HepG2 (cell line): Measurements from ENCODE around the gene BEST2. TPM values are rescaled to one million over a fixed set of nuclear protein-coding genes. Genes with fewer than 3 reads are reported as not detected.

Experiments used
- ATF2 ChIP-seq: sonication (generic); formaldehyde crosslinking; IDR thresholded peaks from 2 replicates; pipeline ENCODE4 v1.4.0; 2020; ENCODE audit warnings: missing genetic modification reagents
- BCL6 ChIP-seq: IDR thresholded peaks from 2 replicates; pipeline ENCODE4 v1.6.1; 2016; ENCODE audit warnings: missing genetic modification reagents, missing compliant biosample characterization
- CHCHD3 ChIP-seq: sonication (generic); formaldehyde crosslinking; IDR thresholded peaks from 2 replicates; pipeline ENCODE4 v1.8.0; 2022; ENCODE audit warnings: mild to moderate bottlenecking, missing genetic modification reagents, moderate library complexity
- CREM ChIP-seq, 2 experiments: sonication (generic) in 1 of 2; formaldehyde crosslinking in 1 of 2; IDR thresholded peaks; 2 replicates each; pipeline versions ENCODE4 v1.4.0 to v1.6.1; 2016 to 2020; ENCODE audit warnings: antibody characterized with exemption in 1 of 2, mild to moderate bottlenecking in 1 of 2, missing genetic modification reagents in 1 of 2
- HBP1 ChIP-seq: IDR thresholded peaks from 2 replicates; pipeline ENCODE4 v1.6.1; 2016; ENCODE audit warnings: low read depth, control low read depth
- IKZF5 ChIP-seq: IDR thresholded peaks from 2 replicates; pipeline ENCODE4 v1.6.1; 2018; ENCODE audit warnings: missing genetic modification reagents, mild to moderate bottlenecking, missing compliant biosample characterization
- LBX2 ChIP-seq: sonication (generic); formaldehyde crosslinking; IDR thresholded peaks from 2 replicates; pipeline ENCODE4 v1.5.0; 2020; ENCODE audit warnings: missing genetic modification reagents, mild to moderate bottlenecking, borderline replicate concordance
- MLLT10 ChIP-seq: sonication (generic); formaldehyde crosslinking; IDR thresholded peaks from 2 replicates; pipeline ENCODE4 v1.4.0; 2020; ENCODE audit warnings: missing genetic modification reagents
- POLR2AphosphoS5 ChIP-seq: IDR thresholded peaks from 2 replicates; pipeline ENCODE4 v1.6.1; 2012; ENCODE audit warnings: low read depth, low read length
- SOX6 ChIP-seq, 2 experiments: fragments of 450-650 bp in 1 of 2; sonication (generic) in 1 of 2; formaldehyde crosslinking in 1 of 2; IDR thresholded peaks; 2 replicates each; pipeline versions ENCODE4 v1.4.0 to v1.6.1; 2017 to 2020; ENCODE audit warnings: antibody characterized with exemption in 1 of 2, mild to moderate bottlenecking in 1 of 2, missing genetic modification reagents in 1 of 2
- SPEN ChIP-seq: sonication (generic); formaldehyde crosslinking; IDR thresholded peaks from 2 replicates; pipeline ENCODE4 v1.5.1; 2020; ENCODE audit warnings: low read depth, mild to moderate bottlenecking, missing genetic modification reagents
- TEAD3 ChIP-seq: optimal IDR thresholded peaks from 2 replicates; pipeline ENCODE3; 2016; ENCODE audit warnings: borderline replicate concordance
- U2AF1 ChIP-seq: fragments of 200-400 bp; formaldehyde crosslinking; optimal IDR thresholded peaks from 2 replicates; pipeline ENCODE3; 2017; ENCODE audit warnings: mild to moderate bottlenecking, low read depth, low read length
- ZBTB10 ChIP-seq: sonication (generic); formaldehyde crosslinking; IDR thresholded peaks from 2 replicates; pipeline ENCODE4 v1.4.0; 2020; ENCODE audit warnings: missing genetic modification reagents, borderline replicate concordance
- ZNF17 ChIP-seq: sonication (generic); formaldehyde crosslinking; IDR thresholded peaks from 2 replicates; pipeline ENCODE4 v1.5.0; 2020; ENCODE audit warnings: mild to moderate bottlenecking, missing genetic modification reagents
- ZNF225 ChIP-seq: sonication (generic); formaldehyde crosslinking; IDR thresholded peaks from 2 replicates; pipeline ENCODE4 v1.4.0; 2020; ENCODE audit warnings: mild to moderate bottlenecking, missing genetic modification reagents
- ZNF670 ChIP-seq: sonication (generic); formaldehyde crosslinking; IDR thresholded peaks from 2 replicates; pipeline ENCODE4 v1.8.0; 2022; ENCODE audit warnings: mild to moderate bottlenecking, missing genetic modification reagents, borderline replicate concordance
- ZNF768 ChIP-seq: sonication (generic); formaldehyde crosslinking; IDR thresholded peaks from 2 replicates; pipeline ENCODE4 v1.4.0; 2020; ENCODE audit warnings: missing genetic modification reagents
- ZSCAN25 ChIP-seq: sonication (generic); formaldehyde crosslinking; IDR thresholded peaks from 2 replicates; pipeline ENCODE4 v1.8.0; 2022; ENCODE audit warnings: mild to moderate bottlenecking, missing genetic modification reagents
- ZUFSP ChIP-seq: sonication (generic); formaldehyde crosslinking; IDR thresholded peaks from 2 replicates; pipeline ENCODE4 v1.9.0; 2021; ENCODE audit warnings: missing genetic modification reagents, mild to moderate bottlenecking, borderline replicate concordance
- polyA plus RNA-seq, 8 experiments: library from polyadenylated mRNA; depleted of rRNA in 3 of 8; stranded (reverse) in 7 of 8; unstranded in 1 of 8; fragments of >200 nt; fragmentation: Illumina TruSeq in 4 of 8; extraction: Trizol in 4 of 8; gene quantifications; 2 replicates each; pipeline versions ENCODE4 v1.2.1 to v1.2.3, GENCODE V29; 2011 to 2016; ENCODE audit warnings: low read depth in 4 of 8, missing spikeins in 1 of 8, mixed read lengths in 1 of 8; ENCODE audit not compliant: insufficient read depth in 1 of 8
- total RNA-seq, 5 experiments: library from RNA; depleted of rRNA; stranded (reverse); fragments of >200 nt; fragmentation: Illumina TruSeq; extraction: Trizol; gene quantifications; 2 replicates each; pipeline ENCODE4 v1.2.3, GENCODE V29; 2016; ENCODE audit warnings: low read depth in 1 of 5

The BEST2 gene
- total and polyA plus RNA-seq, 2 of the 13 experiments (the other 11 are each of a cell fraction or from before 2014, with no cell fraction given) = not detected

- TF ChIP-seq ZBTB10 (CRISPR knock-in tag) (no peak), CHCHD3 (CRISPR knock-in tag) (no peak), ZNF17 (CRISPR knock-in tag) (no peak), POLR2AphosphoS5 (peak; percentile 72), SOX6 (IDR thresholded peaks at IDR 0.05) (no peak), SOX6 (CRISPR knock-in tag; IDR thresholded peaks at IDR 0.05) (no peak), ATF2 (CRISPR knock-in tag) (no peak), ZNF225 (CRISPR knock-in tag) (no peak), SPEN (CRISPR knock-in tag) (no peak), ZSCAN25 (CRISPR knock-in tag) (no peak), ZNF670 (CRISPR knock-in tag) (no peak), IKZF5 (CRISPR knock-in tag) (no peak), U2AF1 (no peak), ZUFSP (no peak), HBP1 (CRISPR knock-in tag) (0 out of 2 replicates have a peak, but pooled peaks have one; percentile 32), MLLT10 (CRISPR knock-in tag) (no peak), CREM (IDR thresholded peaks at IDR 0.05) (peak; percentile 78; the same call in 1 of the 2 replicates), CREM (CRISPR knock-in tag; IDR thresholded peaks at IDR 0.05) (no peak), BCL6 (CRISPR knock-in tag) (no peak), TEAD3 (CRISPR knock-in tag) (no peak), LBX2 (CRISPR knock-in tag) (no peak), ZNF768 (CRISPR knock-in tag) (no peak)
These were observed 27.8 kb upstream of the BEST2 start, which contains the start of gene TNPO2 (continued) for GRCh38 chr19:12723641-12724426.
